Measurements from ENCODE around the gene GRB7. TPM values are rescaled to one million over a fixed set of nuclear protein-coding genes. Genes with fewer than 3 reads are reported as not detected.

GRB7 gene
- total RNA-seq, 2 donors from 2014 or later: 25.4 to 39.9 TPM

DNA sequence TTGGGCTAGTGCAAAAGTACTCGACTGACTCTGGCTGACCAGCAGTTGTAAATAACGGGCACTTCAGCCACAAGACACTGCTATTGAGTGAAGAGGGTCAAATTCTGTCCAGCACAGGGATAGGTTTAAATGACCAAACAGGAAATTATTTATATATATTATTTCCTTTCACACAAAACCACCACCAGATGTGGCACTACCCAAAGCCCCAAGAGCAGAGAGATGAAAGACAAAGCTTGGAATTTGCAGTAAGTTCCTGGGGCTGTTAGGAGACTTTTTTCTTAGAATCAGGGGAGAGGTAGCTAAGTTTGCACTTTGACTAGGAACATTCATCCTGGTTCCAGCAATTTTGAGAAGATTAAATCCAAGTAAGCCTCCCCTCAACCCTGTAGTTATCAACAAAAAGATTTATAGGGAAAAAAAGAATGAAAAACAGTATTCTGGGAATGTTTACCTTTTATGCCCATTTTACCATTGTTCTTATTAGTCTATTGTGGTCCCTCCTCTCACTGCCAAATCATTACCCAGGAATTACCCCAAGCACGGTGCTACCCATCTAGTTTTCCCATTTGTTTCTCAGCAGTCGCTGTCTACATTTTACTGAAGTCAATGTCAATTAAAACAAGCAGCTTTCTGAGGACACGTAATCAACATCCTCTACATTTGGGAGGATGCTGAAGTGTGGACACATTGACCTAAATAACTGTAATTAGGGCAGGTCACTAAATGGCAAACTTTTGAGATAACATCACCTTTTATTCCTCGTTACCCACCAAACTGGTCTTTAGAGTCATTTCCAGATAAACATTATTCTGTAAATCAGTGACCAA, 43.5 kb downstream of the GRB7 start:
- DNase-seq: no peak
- intact Hi-C loops (cut with DNase I): no loop called here
- H3K4me3 ChIP-seq: no peak overlapping the region
- no peaks in the 10 kb centered on the region for H3K27me3 ChIP-seq
- 52 to 62% methylated on average over 6 of the region's 6 CpGs for WGBS, 2 donors
- peaks cover 12% of the 10 kb centered on the region for H3K4me1 ChIP-seq
- no peaks in the 10 kb centered on the region for H3K36me3 ChIP-seq (replicated peaks in 1 of 2; ENCODE audit: insufficient read depth in 1 of 2, low read depth in 2 of 2)
- H3K9me3 ChIP-seq: no peaks in the 10 kb centered on the region
- ATAC-seq: no peak
- no peak overlapping the region for H3K27ac ChIP-seq
- TF ChIP-seq, protein P1, sequence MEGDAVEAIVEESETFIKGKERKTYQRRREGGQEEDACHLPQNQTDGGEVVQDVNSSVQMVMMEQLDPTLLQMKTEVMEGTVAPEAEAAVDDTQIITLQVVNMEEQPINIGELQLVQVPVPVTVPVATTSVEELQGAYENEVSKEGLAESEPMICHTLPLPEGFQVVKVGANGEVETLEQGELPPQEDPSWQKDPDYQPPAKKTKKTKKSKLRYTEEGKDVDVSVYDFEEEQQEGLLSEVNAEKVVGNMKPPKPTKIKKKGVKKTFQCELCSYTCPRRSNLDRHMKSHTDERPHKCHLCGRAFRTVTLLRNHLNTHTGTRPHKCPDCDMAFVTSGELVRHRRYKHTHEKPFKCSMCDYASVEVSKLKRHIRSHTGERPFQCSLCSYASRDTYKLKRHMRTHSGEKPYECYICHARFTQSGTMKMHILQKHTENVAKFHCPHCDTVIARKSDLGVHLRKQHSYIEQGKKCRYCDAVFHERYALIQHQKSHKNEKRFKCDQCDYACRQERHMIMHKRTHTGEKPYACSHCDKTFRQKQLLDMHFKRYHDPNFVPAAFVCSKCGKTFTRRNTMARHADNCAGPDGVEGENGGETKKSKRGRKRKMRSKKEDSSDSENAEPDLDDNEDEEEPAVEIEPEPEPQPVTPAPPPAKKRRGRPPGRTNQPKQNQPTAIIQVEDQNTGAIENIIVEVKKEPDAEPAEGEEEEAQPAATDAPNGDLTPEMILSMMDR (IDR thresholded peaks at IDR 0.05): no peak
- no peak for TF ChIP-seq POLR2A (IDR thresholded peaks at IDR 0.05)

DNA sequence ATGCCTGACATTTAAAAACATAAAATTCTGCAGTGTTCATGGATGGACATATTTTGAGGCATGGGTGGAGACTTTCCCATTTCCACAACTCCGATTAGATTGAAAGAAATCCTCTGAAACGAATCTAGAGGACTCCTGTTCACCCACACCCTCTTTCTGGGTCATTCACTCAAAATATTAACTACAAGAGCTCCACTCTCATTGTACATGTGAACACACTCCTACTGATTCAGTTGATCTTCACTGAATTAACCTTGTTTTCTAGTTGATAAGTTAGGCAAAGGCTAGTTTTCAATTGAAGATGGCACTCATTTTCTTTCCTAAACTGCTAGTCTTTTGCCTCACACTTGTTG, 44.1 kb downstream of the GRB7 start:
- 18 to 27% methylated on average over 2 of the region's 2 CpGs for WGBS, 2 donors
- Histone ChIP-seq H3K27ac (no peak overlapping the region), H3K4me3 (no peak overlapping the region), H3K27me3 (no peaks in the 10 kb centered on the region), H3K4me1 (peaks cover 12% of the 10 kb centered on the region), H3K9me3 (no peaks in the 10 kb centered on the region), H3K36me3 (replicated peaks in 1 of 2; ENCODE audit: insufficient read depth in 1 of 2, low read depth in 2 of 2) (no peaks in the 10 kb centered on the region)
- no peak for TF ChIP-seq POLR2A (IDR thresholded peaks at IDR 0.05)
- no peak for DNase-seq
- no peak for ATAC-seq
- intact Hi-C loops (cut with DNase I): no loop called here

DNA sequence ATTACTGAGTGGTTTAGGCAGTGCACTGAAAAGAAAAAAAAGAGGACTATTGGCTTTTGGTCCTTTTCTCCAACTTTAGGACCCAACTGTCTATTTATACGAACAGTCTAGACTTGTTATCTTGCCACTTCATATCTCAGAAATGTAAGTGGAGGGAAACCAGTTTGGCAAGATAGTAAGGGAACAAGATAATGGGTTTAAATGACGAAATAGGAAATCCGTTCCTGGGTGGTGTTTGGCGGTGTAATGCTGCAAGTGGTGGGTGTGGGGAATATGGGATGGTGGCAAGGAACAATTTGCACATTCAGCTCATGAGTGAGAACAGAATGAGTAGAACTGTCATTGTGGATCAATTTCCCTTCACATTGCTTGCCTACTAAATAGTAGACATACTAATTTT, 44.7 kb downstream of the GRB7 start:
- Histone ChIP-seq H3K27me3 (no peaks in the 10 kb centered on the region), H3K4me3 (no peak overlapping the region), H3K9me3 (no peaks in the 10 kb centered on the region), H3K27ac (peak overlapping the region in 1 of 4 donors; percentile 6), H3K36me3 (replicated peaks in 1 of 2; ENCODE audit: insufficient read depth in 1 of 2, low read depth in 2 of 2) (no peaks in the 10 kb centered on the region), H3K4me1 (peaks cover 12% of the 10 kb centered on the region)
- ATAC-seq (peak; percentile 89), DNase-seq (peak; percentile 14 to 28 (median 17))
- no peak for TF ChIP-seq POLR2A (IDR thresholded peaks at IDR 0.05)
- TF ChIP-seq, protein P1 (IDR thresholded peaks at IDR 0.05): no peak
- WGBS, 2 donors: 3 to 11% methylated on average over 4 of the region's 4 CpGs
- intact Hi-C loops (cut with DNase I): no loop called here

DNA sequence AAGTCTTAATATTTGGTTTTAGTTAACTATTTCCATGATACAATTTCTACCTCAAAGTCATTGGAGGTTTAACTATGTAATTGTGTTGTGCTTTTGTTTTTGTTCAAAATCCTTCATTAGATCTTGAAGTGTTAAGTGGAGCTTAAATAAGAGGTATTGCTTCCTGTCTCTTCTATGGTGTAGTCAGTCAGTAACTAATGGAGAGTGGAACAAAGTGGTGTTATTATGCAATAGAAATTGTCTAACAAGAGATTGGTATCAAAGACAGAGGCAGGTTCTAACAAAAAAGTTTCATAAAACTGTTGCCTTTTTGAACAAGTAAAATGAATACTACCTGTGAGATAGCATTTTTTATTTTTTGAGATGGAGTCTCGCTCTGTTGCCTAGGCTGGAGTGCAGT, 45.2 kb downstream of the GRB7 start:
- Histone ChIP-seq H3K4me3 (no peak overlapping the region), H3K27ac (no peak overlapping the region), H3K27me3 (no peaks in the 10 kb centered on the region), H3K36me3 (replicated peaks in 1 of 2; ENCODE audit: insufficient read depth in 1 of 2, low read depth in 2 of 2) (no peaks in the 10 kb centered on the region), H3K9me3 (no peaks in the 10 kb centered on the region), H3K4me1 (peaks cover 12% of the 10 kb centered on the region)
- intact Hi-C loops (cut with DNase I): no loop called here
- DNase-seq: no peak
- TF ChIP-seq POLR2A (IDR thresholded peaks at IDR 0.05): no peak
- TF ChIP-seq, protein P1 (IDR thresholded peaks at IDR 0.05): no peak
- 88 to 100% methylated on average over 1 of the region's 1 CpG for WGBS, 2 donors
- ATAC-seq: no peak

DNA sequence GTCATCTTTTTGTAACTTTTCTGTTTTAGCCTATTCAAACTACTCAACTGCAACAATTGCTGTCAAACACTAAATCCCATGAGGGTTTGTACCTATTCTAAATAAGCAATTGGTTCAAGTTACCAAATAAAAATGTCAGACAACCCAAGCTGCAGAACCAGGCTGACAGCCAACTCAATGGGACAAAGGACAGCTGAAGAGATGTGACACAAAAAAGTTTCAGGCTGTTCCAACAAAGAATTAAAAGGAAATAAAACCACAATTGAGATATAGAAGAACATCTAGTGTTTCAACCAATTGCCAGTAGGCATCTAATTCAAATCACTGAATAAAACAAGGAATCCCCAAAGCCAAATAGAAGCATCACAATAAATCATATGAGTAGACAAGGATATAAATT, 49.3 kb downstream of the GRB7 start:
- peaks cover 7% of the 10 kb centered on the region for H3K4me1 ChIP-seq
- intact Hi-C loops (cut with DNase I): no loop called here
- DNase-seq (no peak), ATAC-seq (no peak)
- TF ChIP-seq, protein P1 (IDR thresholded peaks at IDR 0.05): no peak
- no peak for TF ChIP-seq POLR2A (IDR thresholded peaks at IDR 0.05)
- no peaks in the 10 kb centered on the region for H3K9me3 ChIP-seq
- H3K36me3 ChIP-seq (replicated peaks in 1 of 2; ENCODE audit: insufficient read depth in 1 of 2, low read depth in 2 of 2): no peaks in the 10 kb centered on the region
- no peaks in the 10 kb centered on the region for H3K27me3 ChIP-seq
- H3K4me3 ChIP-seq: no peak overlapping the region
- no peak overlapping the region for H3K27ac ChIP-seq
